Neural progenitor cell (in vitro differentiated cells): ENCODE results near the gene RBM25. TPM values are rescaled to one million over a fixed set of nuclear protein-coding genes. Genes with fewer than 3 reads are reported as not detected.

ENCODE experiments used
- DNase-seq: peaks from one replicate; pipeline ENCODE4 v3.0.0-alpha.2; 2016; ENCODE audit warnings: low spot score
- H2AFZ ChIP-seq: fragments of 200-600 bp; sonication (generic); replicated peaks from 2 replicates; pipeline ENCODE4 v1.6.1; 2016; ENCODE audit warnings: antibody characterized with exemption
- H3F3A ChIP-seq: fragments of 200-600 bp; sonication (generic); 2 replicates; pipeline ENCODE4 v1.6.1; 2016; ENCODE audit warnings: antibody characterized with exemption, low read depth
- H3K27ac ChIP-seq: fragments of 200-600 bp; sonication (generic); 2 replicates; pipeline ENCODE4 v1.5.1; 2016; ENCODE audit warnings: mild to moderate bottlenecking
- H3K27me3 ChIP-seq: fragments of 200-600 bp; sonication (generic); 2 replicates; pipeline ENCODE4 v1.6.1; 2016; ENCODE audit warnings: mild to moderate bottlenecking, moderate library complexity
- H3K36me3 ChIP-seq: fragments of 200-600 bp; sonication (generic); 2 replicates; pipeline ENCODE4 v1.5.1; 2016
- H3K4me1 ChIP-seq: fragments of 200-600 bp; sonication (generic); 2 replicates; pipeline ENCODE4 v1.6.1; 2016; ENCODE audit warnings: mixed run types
- H3K4me2 ChIP-seq: fragments of 200-600 bp; sonication (generic); 2 replicates; pipeline ENCODE4 v1.6.1; 2016
- H3K4me3 ChIP-seq: fragments of 200-600 bp; sonication (generic); 2 replicates; pipeline ENCODE4 v1.5.1; 2016
- H3K79me2 ChIP-seq: fragments of 200-600 bp; sonication (generic); 2 replicates; pipeline ENCODE4 v1.6.1; 2016; ENCODE audit warnings: low read depth
- H3K9ac ChIP-seq: fragments of 200-600 bp; sonication (generic); 2 replicates; pipeline ENCODE4 v1.6.1; 2016
- H3K9me3 ChIP-seq: fragments of 200-600 bp; sonication (generic); 2 replicates; pipeline ENCODE4 v1.5.1; 2016; ENCODE audit warnings: low read depth
- H4K20me1 ChIP-seq: fragments of 200-600 bp; sonication (generic); 2 replicates; pipeline ENCODE4 v1.6.1; 2016; ENCODE audit warnings: low read depth
- H3K27ac Mint-ChIP-seq: 3 replicates; pipeline ENCODE4 v1.8.0; 2021; ENCODE audit warnings: mixed read lengths
- H3K27me3 Mint-ChIP-seq: 2 replicates; pipeline ENCODE4 v1.8.0; 2022; ENCODE audit warnings: low read depth, mild to moderate bottlenecking, inconsistent platforms, moderate library complexity, mixed read lengths; ENCODE audit not compliant: insufficient read depth
- H3K36me3 Mint-ChIP-seq: 3 replicates; pipeline ENCODE4 v1.8.0; 2021; ENCODE audit warnings: mixed read lengths
- H3K4me1 Mint-ChIP-seq: 3 replicates; pipeline ENCODE4 v1.8.0; 2021; ENCODE audit warnings: mixed read lengths
- H3K4me3 Mint-ChIP-seq: 3 replicates; pipeline ENCODE4 v1.8.0; 2021; ENCODE audit warnings: mild to moderate bottlenecking, moderate library complexity, mixed read lengths
- H3K9me3 Mint-ChIP-seq: 3 replicates; pipeline ENCODE4 v1.8.0; 2020; ENCODE audit warnings: mixed read lengths
- CTCF ChIP-seq: fragments of 200-600 bp; sonication (generic); IDR thresholded peaks from 2 replicates; pipeline ENCODE4 v1.5.1; 2017; ENCODE audit warnings: antibody characterized with exemption, mild to moderate bottlenecking
- EZH2 ChIP-seq: fragments of 200-600 bp; sonication (generic); IDR thresholded peaks from 2 replicates; pipeline ENCODE4 v1.6.1; 2017; ENCODE audit warnings: antibody characterized with exemption, mild to moderate bottlenecking, moderate library complexity
- EZH2phosphoT487 ChIP-seq: fragments of 200-600 bp; sonication (generic); IDR thresholded peaks from 2 replicates; pipeline ENCODE4 v1.6.1; 2017; ENCODE audit warnings: antibody characterized with exemption
- total RNA-seq: library from RNA; depleted of rRNA; stranded (reverse); fragments of >200 nt; gene quantifications from 2 replicates; pipeline ENCODE4 v1.2.3, GENCODE V29; 2015; ENCODE audit warnings: low replicate concordance

RBM25 gene
- total RNA-seq, 1 donor from 2014 or later = 162 TPM

GRCh38 chr14:73057944-73058223 lies 450 bp upstream of the RBM25 start:
- Mint-ChIP-seq H3K9me3 (no peaks in the 10 kb centered on the region), H3K4me1 (peaks cover 25% of the 10 kb centered on the region), H3K4me3 (no peak overlapping the region), H3K27ac (no peak overlapping the region), H3K27me3 (peaks cover 5% of the 10 kb centered on the region), H3K36me3 (peaks cover 7% of the 10 kb centered on the region)
- peaks cover 17% of the 10 kb centered on the region for H3F3A ChIP-seq
- H3K79me2 ChIP-seq = peaks cover 48% of the 10 kb centered on the region
- no peaks in the 10 kb centered on the region for H3K9me3 ChIP-seq
- DNase-seq = no peak
- H3K36me3 ChIP-seq = peaks cover 4% of the 10 kb centered on the region
- peak overlapping the region; percentile 40 for H3K27ac ChIP-seq
- no peaks in the 10 kb centered on the region for H3K27me3 ChIP-seq
- peaks cover 19% of the 10 kb centered on the region for H3K4me1 ChIP-seq
- H3K9ac ChIP-seq = peak overlapping the region; percentile 72
- peak overlapping the region; percentile 96 for H3K4me3 ChIP-seq
- H3K4me2 ChIP-seq = peak overlapping the region; percentile 94
- peak overlapping the region; percentile 77 for H2AFZ ChIP-seq
- H4K20me1 ChIP-seq = peaks cover 41% of the 10 kb centered on the region
- TF ChIP-seq EZH2 (no peak), EZH2phosphoT487 (no peak), CTCF (no peak)

- H3K27ac Mint-ChIP-seq = peak overlapping the region; percentile 99
- DNase-seq = peak; percentile 48
These were observed 764 bp downstream of the RBM25 start for GRCh38 chr14:73058922-73059673.

GRCh38 chr14:73069585-73069984 lies 11.3 kb downstream of the RBM25 start:
- Histone ChIP-seq H3K4me1 (no peaks in the 10 kb centered on the region), H3K4me2 (no peak overlapping the region), H4K20me1 (peaks cover 74% of the 10 kb centered on the region), H3K27ac (no peak overlapping the region), H3F3A (no peaks in the 10 kb centered on the region), H3K79me2 (peaks cover 100% of the 10 kb centered on the region), H3K36me3 (no peaks in the 10 kb centered on the region), H3K9me3 (no peaks in the 10 kb centered on the region), H3K4me3 (no peak overlapping the region), H3K27me3 (no peaks in the 10 kb centered on the region), H2AFZ (no peak overlapping the region), H3K9ac (no peak overlapping the region)
- Mint-ChIP-seq H3K27ac (no peak overlapping the region), H3K4me3 (no peak overlapping the region), H3K4me1 (no peaks in the 10 kb centered on the region), H3K27me3 (no peaks in the 10 kb centered on the region), H3K9me3 (no peaks in the 10 kb centered on the region), H3K36me3 (peaks cover 34% of the 10 kb centered on the region)
- TF ChIP-seq CTCF (no peak), EZH2 (no peak), EZH2phosphoT487 (no peak)
- DNase-seq = no peak

More at GRCh38 chr14:73058922-73059673, 764 bp downstream of the RBM25 start:
- peak overlapping the region; percentile 96 for H3K27ac ChIP-seq
- H3K9ac ChIP-seq = peak overlapping the region; percentile 95
- H3K36me3 ChIP-seq = peaks cover 4% of the 10 kb centered on the region
- H4K20me1 ChIP-seq = peaks cover 50% of the 10 kb centered on the region
- peaks cover 17% of the 10 kb centered on the region for H3F3A ChIP-seq
- Mint-ChIP-seq H3K4me3 (no peak overlapping the region), H3K9me3 (no peaks in the 10 kb centered on the region), H3K27me3 (peaks cover 9% of the 10 kb centered on the region), H3K36me3 (peaks cover 14% of the 10 kb centered on the region), H3K4me1 (peaks cover 25% of the 10 kb centered on the region)
- H3K4me3 ChIP-seq = peak overlapping the region; percentile 96
- peaks cover 60% of the 10 kb centered on the region for H3K79me2 ChIP-seq
- peaks cover 19% of the 10 kb centered on the region for H3K4me1 ChIP-seq
- no peak overlapping the region for H2AFZ ChIP-seq
- no peaks in the 10 kb centered on the region for H3K27me3 ChIP-seq
- TF ChIP-seq EZH2phosphoT487 (no peak), EZH2 (no peak)
- H3K4me2 ChIP-seq = peak overlapping the region; percentile 95
- H3K9me3 ChIP-seq = no peaks in the 10 kb centered on the region

DNA sequence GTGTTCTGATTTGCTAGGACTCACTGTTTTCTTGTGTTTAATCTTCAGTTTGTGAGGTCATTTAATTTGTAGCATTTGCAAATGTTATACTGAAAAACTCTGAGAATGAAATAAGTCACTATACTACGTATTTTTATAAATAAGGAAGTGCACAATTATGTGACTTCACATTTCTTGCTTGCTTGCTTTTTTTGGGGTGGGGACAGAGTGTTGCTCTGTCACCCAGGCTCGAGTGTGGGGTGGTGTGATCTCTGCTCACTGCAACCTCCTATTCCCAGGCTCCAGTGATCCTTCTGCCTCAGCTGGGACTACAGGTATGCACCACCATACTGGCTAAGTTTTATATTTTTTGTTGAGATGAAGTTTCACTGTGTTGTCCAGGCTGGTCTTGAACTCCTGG lies 32.7 kb downstream of the RBM25 start:
- H3K79me2 ChIP-seq = peaks cover 93% of the 10 kb centered on the region
- no peak overlapping the region for H3K4me3 ChIP-seq
- Mint-ChIP-seq H3K9me3 (no peaks in the 10 kb centered on the region), H3K4me3 (no peak overlapping the region), H3K4me1 (no peaks in the 10 kb centered on the region), H3K36me3 (peaks cover 30% of the 10 kb centered on the region), H3K27me3 (no peaks in the 10 kb centered on the region), H3K27ac (no peak overlapping the region)
- H2AFZ ChIP-seq = no peak overlapping the region
- no peak overlapping the region for H3K27ac ChIP-seq
- H3K9ac ChIP-seq = no peak overlapping the region
- no peaks in the 10 kb centered on the region for H3K27me3 ChIP-seq
- peaks cover 8% of the 10 kb centered on the region for H3F3A ChIP-seq
- DNase-seq = no peak
- peaks cover 39% of the 10 kb centered on the region for H3K36me3 ChIP-seq
- no peaks in the 10 kb centered on the region for H3K4me1 ChIP-seq
- H4K20me1 ChIP-seq = peaks cover 9% of the 10 kb centered on the region
- no peaks in the 10 kb centered on the region for H3K9me3 ChIP-seq
- H3K4me2 ChIP-seq = no peak overlapping the region
- TF ChIP-seq EZH2 (no peak), CTCF (no peak), EZH2phosphoT487 (no peak)
